Tibial nerve (tissue), 4 donors: ENCODE results near the gene DNASE2B. TPM values are rescaled to one million over a fixed set of nuclear protein-coding genes. Genes with fewer than 3 reads are reported as not detected.

Experiments
- DNase-seq, 2 donors: peaks; one replicate each; pipeline ENCODE4 v3.0.0-alpha.2; 2019; ENCODE audit warnings: low spot score in 2 of 2
- H3K27ac ChIP-seq, 4 donors: fragments of 200-600 bp; sonication (generic) in 3 of 4; one replicate each; pipeline ENCODE4 v1.5.1; 2017 to 2019; ENCODE audit warnings: mild to moderate bottlenecking in 1 of 4
- H3K27me3 ChIP-seq, 2 donors: fragments of 200-600 bp; sonication (generic) in 1 of 2; one replicate each; pipeline versions ENCODE4 v1.5.1 to v1.6.0; 2017 to 2019
- H3K36me3 ChIP-seq, 3 donors: fragments of 200-600 bp; sonication (generic); one replicate each; pipeline ENCODE4 v1.5.1; 2018 to 2019
- H3K4me1 ChIP-seq, 4 donors: fragments of 200-600 bp; sonication (generic) in 3 of 4; one replicate each; pipeline ENCODE4 v1.5.1; 2017 to 2019
- H3K4me3 ChIP-seq, 4 donors: fragments of 200-600 bp; sonication (generic) in 3 of 4; one replicate each; pipeline ENCODE4 v1.5.1; 2017 to 2019; ENCODE audit warnings: mild to moderate bottlenecking in 1 of 4, moderate library complexity in 1 of 4
- H3K9me3 ChIP-seq, 4 donors: fragments of 200-600 bp; sonication (generic) in 3 of 4; one replicate each; pipeline ENCODE4 v1.5.1; 2017 to 2019
- EP300 ChIP-seq, 2 donors: sonication (generic); formaldehyde crosslinking; IDR thresholded peaks; one replicate each; pipeline ENCODE4 v1.6.1; 2017; ENCODE audit warnings: antibody characterized with exemption in 2 of 2, mild to moderate bottlenecking in 1 of 2
- POLR2A ChIP-seq, 2 donors: fragments of 450-650 bp; IDR thresholded peaks; one replicate each; pipeline ENCODE4 v1.6.1; 2017; ENCODE audit warnings: antibody characterized with exemption in 2 of 2, mild to moderate bottlenecking in 2 of 2, moderate library complexity in 2 of 2
- WGBS, 2 donors: methylation state at CpG; one replicate each; pipeline ENCODE4 v1.1.5; 2018; 5-methylcytosine and 5-hydroxymethylcytosine counted together
- total RNA-seq, 4 donors: library from RNA; depleted of rRNA; stranded (reverse); fragments of >200 nt; gene quantifications; one replicate each; pipeline ENCODE4 v1.1.0, GENCODE V29; 2016
- TF ChIP-seq, protein P1 (sequence below), 5 experiments: fragments of 200-600 bp in 3 of 5; fragments of 450-650 bp in 2 of 5; sonication (generic) in 3 of 5; IDR thresholded peaks; one replicate each; pipeline ENCODE4 v1.5.1; 2016 to 2019; ENCODE audit warnings: antibody characterized with exemption in 5 of 5, mild to moderate bottlenecking in 3 of 5, moderate library complexity in 2 of 5

The DNASE2B gene
- total RNA-seq, 4 donors from 2014 or later, result not detected

DNA sequence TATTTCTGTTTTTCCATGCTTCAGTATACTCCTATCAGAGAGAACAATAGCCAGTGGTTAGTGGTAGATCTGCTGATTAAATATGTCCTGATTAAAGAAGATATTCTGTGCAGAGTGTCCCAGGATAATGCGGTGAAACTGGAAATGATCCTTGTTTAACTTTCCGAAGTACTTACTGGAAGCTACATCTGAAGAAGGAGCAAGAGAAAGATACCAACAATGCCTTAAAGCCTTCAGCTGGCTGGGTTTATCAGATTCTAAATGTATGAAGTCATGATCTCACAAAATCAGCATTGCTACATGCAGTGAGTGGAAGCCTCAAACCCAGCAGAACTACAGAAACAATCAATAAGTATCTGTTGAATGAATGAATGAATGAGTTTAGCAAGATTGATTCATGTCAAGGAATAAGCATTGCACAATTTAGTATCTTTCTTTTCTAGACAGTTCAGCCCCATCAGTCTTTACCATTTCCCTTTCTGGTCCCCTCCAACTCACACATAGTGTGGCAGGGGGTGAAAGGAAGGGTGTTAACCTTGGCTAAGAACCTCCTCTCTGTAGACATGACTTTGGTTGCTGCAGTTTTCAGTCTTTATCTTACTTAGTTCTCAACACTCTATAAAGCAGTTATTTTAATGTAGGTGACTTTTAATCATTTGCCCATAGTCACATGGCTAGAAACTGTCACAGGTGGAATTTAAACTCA is 24.7 kb upstream of the DNASE2B start:
- no peak overlapping the region for H3K4me3 ChIP-seq
- TF ChIP-seq EP300 (IDR thresholded peaks at IDR 0.05), result no peak
- TF ChIP-seq POLR2A (IDR thresholded peaks at IDR 0.05), result no peak
- TF ChIP-seq, protein P1, sequence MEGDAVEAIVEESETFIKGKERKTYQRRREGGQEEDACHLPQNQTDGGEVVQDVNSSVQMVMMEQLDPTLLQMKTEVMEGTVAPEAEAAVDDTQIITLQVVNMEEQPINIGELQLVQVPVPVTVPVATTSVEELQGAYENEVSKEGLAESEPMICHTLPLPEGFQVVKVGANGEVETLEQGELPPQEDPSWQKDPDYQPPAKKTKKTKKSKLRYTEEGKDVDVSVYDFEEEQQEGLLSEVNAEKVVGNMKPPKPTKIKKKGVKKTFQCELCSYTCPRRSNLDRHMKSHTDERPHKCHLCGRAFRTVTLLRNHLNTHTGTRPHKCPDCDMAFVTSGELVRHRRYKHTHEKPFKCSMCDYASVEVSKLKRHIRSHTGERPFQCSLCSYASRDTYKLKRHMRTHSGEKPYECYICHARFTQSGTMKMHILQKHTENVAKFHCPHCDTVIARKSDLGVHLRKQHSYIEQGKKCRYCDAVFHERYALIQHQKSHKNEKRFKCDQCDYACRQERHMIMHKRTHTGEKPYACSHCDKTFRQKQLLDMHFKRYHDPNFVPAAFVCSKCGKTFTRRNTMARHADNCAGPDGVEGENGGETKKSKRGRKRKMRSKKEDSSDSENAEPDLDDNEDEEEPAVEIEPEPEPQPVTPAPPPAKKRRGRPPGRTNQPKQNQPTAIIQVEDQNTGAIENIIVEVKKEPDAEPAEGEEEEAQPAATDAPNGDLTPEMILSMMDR (IDR thresholded peaks at IDR 0.05), result no peak
- no peaks in the 10 kb centered on the region for H3K36me3 ChIP-seq
- H3K27me3 ChIP-seq, result no peaks in the 10 kb centered on the region
- H3K4me1 ChIP-seq, result peaks cover 0 to 19% (median 3%) of the 10 kb centered on the region in 4 donors
- DNase-seq, result no peak
- WGBS, 2 donors, result 38 to 69% methylated on average over 2 of the region's 2 CpGs
- H3K27ac ChIP-seq, result no peak overlapping the region
- H3K9me3 ChIP-seq, result no peaks in the 10 kb centered on the region

DNA sequence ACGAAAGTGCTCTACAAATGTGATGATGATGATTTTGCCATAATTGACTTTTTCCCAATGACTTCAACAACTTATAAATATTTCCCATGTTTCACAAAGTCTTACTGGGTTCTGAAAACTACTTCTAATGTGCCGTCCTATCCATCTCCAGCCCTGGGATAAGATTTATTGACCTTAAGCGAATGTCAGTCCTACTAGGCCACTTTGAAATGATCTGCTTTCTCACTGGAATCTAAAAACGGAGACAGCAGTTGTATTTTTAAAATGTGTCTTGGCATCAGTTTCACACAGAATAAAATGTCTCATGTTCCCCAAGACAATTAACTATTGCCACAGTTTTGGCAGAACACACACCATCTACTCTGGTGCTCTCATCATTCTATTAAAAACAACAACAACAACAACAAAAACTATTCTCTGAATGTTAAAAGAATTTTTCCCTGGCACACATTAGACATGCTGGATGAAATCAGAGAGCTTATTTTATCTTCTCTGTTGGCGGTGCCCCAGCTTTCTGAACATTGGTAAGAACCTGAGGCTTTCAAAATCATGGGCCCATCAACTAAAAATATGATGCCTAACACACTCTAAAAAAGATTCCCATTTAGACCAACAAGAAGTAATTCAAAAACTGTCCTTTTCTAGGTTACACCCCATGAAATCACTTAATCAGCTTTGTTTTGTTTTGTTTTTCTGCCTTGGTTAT is 23.1 kb upstream of the DNASE2B start:
- H3K27ac ChIP-seq, result peak overlapping the region in 2 of 4 donors; percentile 52 to 57
- H3K36me3 ChIP-seq, result no peaks in the 10 kb centered on the region
- TF ChIP-seq, protein P1 (IDR thresholded peaks at IDR 0.05), result no peak
- no peak for TF ChIP-seq EP300 (IDR thresholded peaks at IDR 0.05)
- no peak for TF ChIP-seq POLR2A (IDR thresholded peaks at IDR 0.05)
- whole genome bisulfite sequencing, 2 donors, result 46 to 55% methylated on average over 5 of the region's 5 CpGs
- peaks cover 0 to 25% (median 6%) of the 10 kb centered on the region in 4 donors for H3K4me1 ChIP-seq
- H3K4me3 ChIP-seq, result no peak overlapping the region
- DNase-seq, result peak; percentile 42 to 55
- no peaks in the 10 kb centered on the region for H3K9me3 ChIP-seq
- H3K27me3 ChIP-seq, result no peaks in the 10 kb centered on the region

DNA sequence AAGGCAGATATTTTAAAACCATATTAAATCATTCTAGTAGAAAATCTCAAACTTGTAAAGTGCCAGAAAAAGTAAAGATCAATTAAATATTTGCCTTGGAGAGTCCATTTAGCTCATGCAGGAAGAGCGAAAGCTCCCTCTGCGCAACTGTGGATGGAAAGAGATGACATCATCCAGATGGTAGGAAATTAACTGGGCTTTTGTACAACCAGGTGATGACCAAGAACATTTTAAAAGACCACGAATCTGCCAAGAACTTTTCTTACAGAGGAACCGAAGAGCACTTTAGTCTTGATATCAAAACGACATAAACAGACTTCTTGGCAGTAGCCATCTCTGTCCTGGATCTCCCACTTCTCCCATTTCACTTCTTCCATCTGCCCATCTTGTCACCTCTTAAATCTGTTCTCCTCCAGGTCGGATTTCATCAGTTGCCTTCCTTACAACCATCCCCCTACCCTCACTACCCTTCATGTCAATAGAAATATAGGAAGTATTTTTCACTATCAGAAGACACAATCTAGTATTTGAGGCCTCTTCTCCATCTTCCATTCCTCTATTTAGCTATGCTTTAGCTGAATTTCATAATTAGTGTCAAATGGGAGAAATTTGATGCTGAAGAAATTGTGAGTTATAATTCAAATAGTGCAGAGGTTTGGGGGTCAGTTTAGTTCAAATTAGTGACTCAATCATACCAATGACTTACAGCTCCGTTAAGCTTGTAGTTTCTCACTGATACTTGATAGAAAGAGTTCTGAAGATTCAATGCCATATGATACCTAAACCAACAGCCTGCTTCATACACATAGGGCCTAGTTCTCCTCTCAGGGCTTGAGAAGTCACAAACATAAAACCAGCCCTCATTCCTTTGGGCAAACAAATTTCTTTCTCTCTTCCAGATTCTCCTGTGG is 22.0 kb upstream of the DNASE2B start:
- Histone ChIP-seq H3K27me3 (no peaks in the 10 kb centered on the region), H3K9me3 (no peaks in the 10 kb centered on the region), H3K36me3 (no peaks in the 10 kb centered on the region), H3K4me3 (no peak overlapping the region), H3K4me1 (peaks cover 0 to 25% (median 6%) of the 10 kb centered on the region in 4 donors), H3K27ac (peak overlapping the region in 2 of 4 donors; percentile 52 to 57)
- TF ChIP-seq, protein P1 (IDR thresholded peaks at IDR 0.05), result no peak
- no peak for TF ChIP-seq POLR2A (IDR thresholded peaks at IDR 0.05)
- TF ChIP-seq EP300 (IDR thresholded peaks at IDR 0.05), result no peak
- 71 to 79% methylated on average over 7 of the region's 7 CpGs for WGBS, 2 donors
- DNase-seq, result no peak

DNA sequence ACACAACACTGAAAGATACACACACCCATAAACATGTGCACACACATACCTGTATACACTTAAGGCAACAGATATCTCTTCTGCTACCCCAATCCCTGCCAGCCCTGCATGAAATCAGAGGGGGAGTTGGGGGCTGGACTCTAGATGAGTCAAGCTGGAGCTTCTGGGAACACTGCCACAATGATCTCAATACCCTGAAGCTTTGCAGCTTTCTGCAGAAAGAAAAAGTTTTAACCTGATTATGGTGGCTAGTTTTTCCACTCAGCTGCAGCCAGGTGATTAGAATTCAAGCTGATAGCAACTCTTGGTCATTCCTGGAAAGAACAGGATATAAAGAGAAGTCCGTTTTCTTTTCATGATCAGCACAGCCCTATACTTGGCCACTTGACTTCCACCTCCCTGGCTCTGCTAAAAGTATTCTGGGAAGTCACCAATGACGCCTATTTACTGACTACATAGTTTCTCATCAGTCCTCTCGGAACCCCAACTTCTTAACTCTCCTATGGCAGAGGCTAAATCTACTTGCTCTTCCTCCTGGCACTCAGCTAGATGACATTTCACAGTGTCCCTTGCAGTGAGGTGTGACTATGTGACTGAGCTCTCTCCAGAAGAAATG is 20.7 kb upstream of the DNASE2B start:
- no peak for TF ChIP-seq EP300 (IDR thresholded peaks at IDR 0.05)
- TF ChIP-seq, protein P1 (IDR thresholded peaks at IDR 0.05), result no peak
- no peak for TF ChIP-seq POLR2A (IDR thresholded peaks at IDR 0.05)
- H3K9me3 ChIP-seq, result no peaks in the 10 kb centered on the region
- H3K27me3 ChIP-seq, result no peaks in the 10 kb centered on the region
- H3K36me3 ChIP-seq, result no peaks in the 10 kb centered on the region
- no peak for DNase-seq
- no peak overlapping the region for H3K4me3 ChIP-seq
- peaks cover 0 to 25% (median 6%) of the 10 kb centered on the region in 4 donors for H3K4me1 ChIP-seq
- WGBS, 2 donors, result 40 to 61% methylated on average over 3 of the region's 3 CpGs
- H3K27ac ChIP-seq, result no peak overlapping the region
